B cell (primary cell): ENCODE results near the gene PMAIP1.

Source experiments
- CTCF ChIP-seq: fragments of 200-600 bp; IDR thresholded peaks from one replicate; pipeline ENCODE4 v1.8.0; 2022; ENCODE audit warnings: antibody characterized with exemption, mild to moderate bottlenecking
- EZH2 ChIP-seq: IDR thresholded peaks from 2 replicates; pipeline ENCODE4 v1.6.1; 2012; ENCODE audit warnings: borderline replicate concordance, low read depth, mild to moderate bottlenecking, moderate library complexity, low read length; ENCODE audit not compliant: insufficient read depth, poor library complexity, severe bottlenecking

DNA sequence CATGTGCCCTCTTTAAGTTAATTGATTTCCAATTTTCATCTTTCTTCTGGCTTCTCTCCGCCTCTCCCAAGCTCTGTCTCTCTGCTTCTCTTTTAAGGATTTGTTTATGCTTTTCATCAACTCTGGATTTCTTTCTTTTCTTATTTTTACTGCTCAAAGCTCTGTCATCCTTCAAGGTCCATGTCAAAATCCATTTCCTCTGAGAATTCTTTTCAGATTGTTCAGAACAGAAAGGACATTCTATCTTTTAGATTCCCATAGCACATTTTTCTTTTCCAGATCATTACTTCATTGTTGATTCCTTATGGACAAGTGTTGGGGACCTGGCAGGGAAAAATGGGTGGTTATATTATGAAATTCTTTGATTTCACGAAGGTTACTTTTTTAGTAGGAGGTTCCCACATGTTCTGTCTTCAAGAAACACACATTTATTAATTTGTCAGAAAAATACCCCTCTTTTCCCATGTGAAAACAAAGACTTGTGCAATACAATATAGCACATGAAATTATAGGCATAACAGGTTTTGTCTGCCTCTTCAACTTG is 12.3 kb downstream of the PMAIP1 start:
- TF ChIP-seq CTCF (no peak), EZH2 (no peak)
